A673 (cell line): ENCODE measurements around the gene POLG.

Experiments
- CTCF ChIP-seq: fragments of 300-800, 200-600 bp; sonication (generic); conservative IDR thresholded peaks from 2 replicates; pipeline ENCODE4 v1.5.1; 2017; ENCODE audit warnings: low read depth, mild to moderate bottlenecking, antibody characterized with exemption, low read length, moderate library complexity, mixed read lengths
- EZH2 ChIP-seq: fragments of 200-600 bp; sonication (generic); IDR thresholded peaks from 2 replicates; pipeline ENCODE4 v1.6.1; 2017; ENCODE audit warnings: borderline replicate concordance, low read depth, mild to moderate bottlenecking, mixed read lengths, antibody characterized with exemption, low read length; ENCODE audit not compliant: poor library complexity, severe bottlenecking

GRCh38 chr15:89333011-89333860, 1.4 kb downstream of the POLG start:
- TF ChIP-seq EZH2 (no peak), CTCF (no peak)
